IMR-90 (cell line): ENCODE results near the gene TRIM62. TPM values are rescaled to one million over a fixed set of nuclear protein-coding genes. Genes with fewer than 3 reads are reported as not detected.

ENCODE experiments used
- ATAC-seq: fragments of 200-7000 bp; cut with Tn5 transposase; 2 replicates; pipeline ENCODE4 v1.9.1; 2020; ENCODE audit warnings: low read depth, mild to moderate bottlenecking, moderate library complexity
- BruUV-seq: library from RNA; stranded (reverse); fragments of 400-500 nt; replicated peaks from 2 replicates; lab custom pipeline; 2021; lab: Mats Ljungman, UMichigan
- CTCF ChIA-PET: fragments of 300-600 bp; formaldehyde crosslinking; extraction: SDS; loops from one replicate; lab custom pipeline; 2021; ENCODE audit warnings: antibody characterized with exemption; lab: Yijun Ruan, JAX
- POLR2A ChIA-PET: fragments of 300-600 bp; sonication (Branson Sonifier 250); formaldehyde crosslinking; loops from one replicate; lab custom pipeline; 2022; ENCODE audit warnings: antibody characterized with exemption; ENCODE audit not compliant: unreplicated experiment; lab: Charles Lee
- DNase-seq: peaks from one replicate; pipeline ENCODE4 v3.0.0; 2013
- H2AFZ ChIP-seq: replicated peaks from 2 replicates; pipeline ENCODE3; 2013; ENCODE audit warnings: low read length, mild to moderate bottlenecking; ENCODE audit not compliant: poor library complexity
- H2AK5ac ChIP-seq: 2 replicates; pipeline ENCODE4 v1.6.1; 2013; ENCODE audit warnings: low read depth, low read length, inconsistent platforms
- H2AK9ac ChIP-seq: replicated peaks from 2 replicates; pipeline ENCODE3; 2013; ENCODE audit warnings: mild to moderate bottlenecking, low read depth, low read length, moderate library complexity; ENCODE audit not compliant: poor library complexity
- H2BK120ac ChIP-seq: 2 replicates; pipeline ENCODE4 v1.6.1; 2013; ENCODE audit warnings: low read depth, low read length, inconsistent platforms
- H2BK15ac ChIP-seq: 3 replicates; pipeline ENCODE4 v1.6.1; 2013; ENCODE audit warnings: low read depth, low read length, inconsistent platforms
- H2BK20ac ChIP-seq: 2 replicates; pipeline ENCODE4 v1.6.1; 2013; ENCODE audit warnings: low read depth, mild to moderate bottlenecking, inconsistent platforms, low read length, moderate library complexity
- H2BK5ac ChIP-seq: 2 replicates; pipeline ENCODE4 v1.6.1; 2013; ENCODE audit warnings: mild to moderate bottlenecking, low read depth, low read length, inconsistent platforms; ENCODE audit not compliant: poor library complexity, severe bottlenecking
- H3K14ac ChIP-seq: replicated peaks from 2 replicates; pipeline ENCODE4 v1.6.1; 2013; ENCODE audit warnings: low read depth, low read length, inconsistent platforms
- H3K18ac ChIP-seq: 2 replicates; pipeline ENCODE4 v1.6.1; 2013; ENCODE audit warnings: low read depth, low read length, control low read depth
- H3K23ac ChIP-seq: 2 replicates; pipeline ENCODE4 v1.6.1; 2013; ENCODE audit warnings: low read depth, low read length, inconsistent platforms
- H3K27ac ChIP-seq: 2 replicates; pipeline ENCODE4 v1.5.1; 2013; ENCODE audit warnings: mild to moderate bottlenecking, control low read depth, low read length; ENCODE audit not compliant: insufficient read depth
- H3K27me3 ChIP-seq: 2 replicates; pipeline ENCODE4 v1.6.1; 2013; ENCODE audit warnings: low read length; ENCODE audit not compliant: control insufficient read depth, insufficient read depth
- H3K36me3 ChIP-seq: 2 replicates; pipeline ENCODE4 v1.6.1; 2013; ENCODE audit warnings: low read length, mixed read lengths; ENCODE audit not compliant: control insufficient read depth, insufficient read depth
- H3K4ac ChIP-seq: 2 replicates; pipeline ENCODE4 v1.6.1; 2013; ENCODE audit warnings: low read depth, low read length, inconsistent platforms
- H3K4me1 ChIP-seq: 2 replicates; pipeline ENCODE4 v1.6.1; 2013; ENCODE audit warnings: low read length, mixed read lengths; ENCODE audit not compliant: control insufficient read depth, insufficient read depth
- H3K4me2 ChIP-seq: 2 replicates; pipeline ENCODE4 v1.6.1; 2013; ENCODE audit warnings: low read depth, mild to moderate bottlenecking, control low read depth, low read length, moderate library complexity
- H3K4me3 ChIP-seq: 2 replicates; pipeline ENCODE4 v1.5.1; 2013; ENCODE audit warnings: low read depth, mild to moderate bottlenecking, control low read depth, low read length, moderate library complexity; ENCODE audit not compliant: insufficient read depth
- H3K56ac ChIP-seq: 2 replicates; pipeline ENCODE4 v1.6.1; 2013; ENCODE audit warnings: low read length, inconsistent platforms; ENCODE audit not compliant: insufficient read depth; ENCODE audit errors: extremely low read depth
- H3K79me1 ChIP-seq, 2 experiments: 2 replicates each; pipeline ENCODE4 v1.6.1; 2013; ENCODE audit warnings: low read length in 2 of 2, inconsistent platforms in 1 of 2, low read depth in 1 of 2
- H3K9ac ChIP-seq: 2 replicates; pipeline ENCODE4 v1.6.1; 2013; ENCODE audit warnings: low read depth, low read length, control low read depth
- H3K9me1 ChIP-seq: 2 replicates; pipeline ENCODE4 v1.6.1; 2013; ENCODE audit warnings: low read length, inconsistent platforms; ENCODE audit not compliant: insufficient read depth
- H3K9me3 ChIP-seq: 2 replicates; pipeline ENCODE4 v1.6.1; 2013; ENCODE audit warnings: low read length; ENCODE audit not compliant: control insufficient read depth, insufficient read depth
- H4K20me1 ChIP-seq: 2 replicates; pipeline ENCODE4 v1.6.1; 2013; ENCODE audit warnings: low read length, inconsistent platforms; ENCODE audit not compliant: insufficient read depth
- H4K5ac ChIP-seq: 2 replicates; pipeline ENCODE4 v1.6.1; 2013; ENCODE audit warnings: mild to moderate bottlenecking, low read depth, low read length, control low read depth
- H4K8ac ChIP-seq, 2 experiments: 2 replicates each; pipeline ENCODE4 v1.6.1; 2013; ENCODE audit warnings: low read depth in 2 of 2, low read length in 2 of 2, control low read depth in 1 of 2, inconsistent platforms in 1 of 2
- H4K91ac ChIP-seq: 2 replicates; pipeline ENCODE4 v1.6.1; 2013; ENCODE audit warnings: low read depth, low read length, inconsistent platforms; ENCODE audit not compliant: insufficient read depth
- BHLHE40 ChIP-seq: fragments of 150-350 bp; IDR thresholded peaks from 2 replicates; pipeline ENCODE4 v1.6.1; 2016; ENCODE audit warnings: mild to moderate bottlenecking, low read depth, low read length
- CEBPB ChIP-seq: IDR thresholded peaks from 2 replicates; pipeline ENCODE4 v1.6.1; 2012; ENCODE audit warnings: low read depth, low read length, improper control_type of control experiment
- CHD1 ChIP-seq: IDR thresholded peaks from 2 replicates; pipeline ENCODE4 v1.6.1; 2012; ENCODE audit warnings: low read depth, low read length, improper control_type of control experiment
- CTCF ChIP-seq: conservative IDR thresholded peaks from 2 replicates; pipeline ENCODE4 v1.5.1; 2012; ENCODE audit warnings: mild to moderate bottlenecking, low read depth, low read length, improper control_type of control experiment
- ELK1 ChIP-seq: fragments of 150-350 bp; IDR thresholded peaks from 2 replicates; pipeline ENCODE4 v1.6.1; 2016; ENCODE audit warnings: low read depth, mild to moderate bottlenecking, low read length, moderate library complexity, borderline replicate concordance
- FOS ChIP-seq: fragments of 150-350 bp; IDR thresholded peaks from 2 replicates; pipeline ENCODE4 v1.6.1; 2016; ENCODE audit warnings: low read depth, low read length
- MAFK ChIP-seq: IDR thresholded peaks from 2 replicates; pipeline ENCODE4 v1.6.1; 2012; ENCODE audit warnings: low read depth, low read length, improper control_type of control experiment
- RFX5 ChIP-seq: IDR thresholded peaks from 2 replicates; pipeline ENCODE4 v1.8.0; 2012; ENCODE audit warnings: low read depth, mild to moderate bottlenecking, low read length, moderate library complexity
- USF2 ChIP-seq: fragments of 150-350 bp; IDR thresholded peaks from 2 replicates; pipeline ENCODE4 v1.6.1; 2017; ENCODE audit warnings: mild to moderate bottlenecking, antibody characterized with exemption, low read length, low read depth
- WGBS, 2 experiments: methylation state at CpG; one replicate each; pipeline versions ENCODE4 v1.1.5 to v1.1.7; 2013; ENCODE audit warnings: missing lambda C conversion rate in 2 of 2; ENCODE audit not compliant: insufficient read length in 1 of 2; ENCODE audit errors: extremely low coverage in 2 of 2; 5-methylcytosine and 5-hydroxymethylcytosine counted together
- dilution Hi-C: fragments of 300-500 bp; cut with HindIII; formaldehyde crosslinking; loops from one replicate; pipeline ENCODE4 v1.14.3; 2018; ENCODE audit warnings: low sequenced_read_pairs; ENCODE audit not compliant: unreplicated experiment
- in situ Hi-C: fragments of 300-500 bp; cut with MboI; formaldehyde crosslinking; loops from 3 replicates; pipeline ENCODE4 v1.14.3; 2019; ENCODE audit warnings: low sequenced_read_pairs, inconsistent platforms, mixed read lengths
- intact Hi-C: fragments of 100-400 bp; cut with micrococcal nuclease; formaldehyde crosslinking; loops from 2 replicates; pipeline ENCODE4 v1.10.0; 2022
- polyA plus RNA-seq, 3 experiments: library from polyadenylated mRNA; depleted of rRNA; stranded (reverse); fragments of >200 nt; gene quantifications; 2 replicates each; pipeline ENCODE4 v1.2.3, GENCODE V29; 2012; ENCODE audit warnings: low replicate concordance in 1 of 3
- total RNA-seq: library from RNA; depleted of rRNA; stranded (reverse); fragments of >200 nt; gene quantifications from 2 replicates; pipeline ENCODE4 v1.2.3, GENCODE V29; 2012

TRIM62 gene
- total and polyA plus RNA-seq, 2 of the 4 experiments (the other 2 are of a cell fraction) = 3.0 to 11.1 TPM

- Histone ChIP-seq H2AFZ (no peak overlapping the region), H3K9ac (no peak overlapping the region), H3K23ac (no peak overlapping the region), H3K79me1 (no peaks in the 10 kb centered on the region), H4K91ac (no peak overlapping the region), H2AK5ac (no peak overlapping the region), H3K18ac (no peak overlapping the region), H3K9me3 (no peaks in the 10 kb centered on the region; the same call in 1 of the 2 replicates), H3K4me2 (no peak overlapping the region), H3K56ac (no peak overlapping the region), H4K20me1 (no peaks in the 10 kb centered on the region), H2BK5ac (no peak overlapping the region), H2BK20ac (no peak overlapping the region), H3K9me1 (no peaks in the 10 kb centered on the region), H3K36me3 (no peaks in the 10 kb centered on the region), H3K4ac (no peak overlapping the region), H2BK15ac (no peak overlapping the region), H3K27me3 (peaks cover 9% of the 10 kb centered on the region), H3K4me3 (no peak overlapping the region), H2AK9ac (no peak overlapping the region), H2BK120ac (no peak overlapping the region), H4K8ac (no peak overlapping the region), H3K4me1 (no peaks in the 10 kb centered on the region), H4K5ac (no peak overlapping the region), H3K27ac (no peak overlapping the region), H3K14ac (no peak overlapping the region)
- CTCF ChIA-PET = interaction anchor here (1.4 kb wide), 1 partner anchor 10 kb away, joined by 3 read pairs; no protein-coding TSS in a partner anchor
- ATAC-seq = peak; percentile 35; the same call in 1 of the 2 replicates
- no TSS peak for BruUV-seq
- WGBS, 2 experiments = 100% methylated on average over 1 of the region's 2 CpGs; no CpG with 5 or more reads in 1 of the 2 experiments
- POLR2A ChIA-PET = no interaction called here
- intact Hi-C loops (no loop called here), in situ Hi-C loops (no loop called here), dilution Hi-C loops (no loop called here)
- TF ChIP-seq USF2 (no peak), CEBPB (no peak), CHD1 (no peak), BHLHE40 (no peak), CTCF (no peak), RFX5 (no peak), MAFK (no peak), FOS (no peak), ELK1 (no peak)
- DNase-seq = peak; percentile 67
These were observed 13.7 kb upstream of the TRIM62 start for GRCh38 chr1:33195556-33195955.
